ENCODE measurements around the gene KNTC1. TPM values are rescaled to one million over a fixed set of nuclear protein-coding genes. Genes with fewer than 3 reads are reported as not detected.

Gene KNTC1
- total and polyA plus RNA-seq, 10 donors, result 13.4 to 46.1 (median 25.7) TPM

DNA sequence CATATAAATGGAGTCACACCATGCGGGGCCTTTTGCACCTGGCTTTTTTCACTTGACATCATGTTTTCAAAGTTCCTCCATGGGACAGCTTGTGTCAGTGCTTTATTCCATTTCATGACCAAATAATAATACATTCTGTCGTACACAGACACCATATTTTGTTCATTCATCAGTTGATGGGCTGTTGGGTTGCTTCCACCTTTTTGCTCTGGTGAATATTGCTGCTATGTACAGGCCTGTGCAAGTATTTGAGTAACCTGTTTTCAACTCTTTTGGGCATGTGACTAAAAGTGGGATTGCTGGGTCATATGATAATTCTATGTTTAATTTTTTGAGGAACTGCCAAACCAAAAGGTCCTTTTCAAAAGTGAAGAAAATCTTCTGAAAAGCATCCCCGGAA is 129.2 kb downstream of the KNTC1 start:
- H3K9me3 ChIP-seq, result no peaks in the 10 kb centered on the region
- no peaks in the 10 kb centered on the region for H3K36me3 ChIP-seq
- no peak overlapping the region for H3K4me3 ChIP-seq
- H3K27ac ChIP-seq, result no peak overlapping the region
- intact Hi-C loops (cut with DNase I; ENCODE audit: low total_unique reads), result no loop called here
- peaks cover 0 to 8% (median 0%) of the 10 kb centered on the region in 6 donors for H3K4me1 ChIP-seq
- WGBS, 5 donors, result 83 to 90% (median 87%) methylated on average over 3 of the region's 3 CpGs
- no peaks in the 10 kb centered on the region for H3K27me3 ChIP-seq (replicated peaks in 1 of 7)
- TF ChIP-seq, protein P1, sequence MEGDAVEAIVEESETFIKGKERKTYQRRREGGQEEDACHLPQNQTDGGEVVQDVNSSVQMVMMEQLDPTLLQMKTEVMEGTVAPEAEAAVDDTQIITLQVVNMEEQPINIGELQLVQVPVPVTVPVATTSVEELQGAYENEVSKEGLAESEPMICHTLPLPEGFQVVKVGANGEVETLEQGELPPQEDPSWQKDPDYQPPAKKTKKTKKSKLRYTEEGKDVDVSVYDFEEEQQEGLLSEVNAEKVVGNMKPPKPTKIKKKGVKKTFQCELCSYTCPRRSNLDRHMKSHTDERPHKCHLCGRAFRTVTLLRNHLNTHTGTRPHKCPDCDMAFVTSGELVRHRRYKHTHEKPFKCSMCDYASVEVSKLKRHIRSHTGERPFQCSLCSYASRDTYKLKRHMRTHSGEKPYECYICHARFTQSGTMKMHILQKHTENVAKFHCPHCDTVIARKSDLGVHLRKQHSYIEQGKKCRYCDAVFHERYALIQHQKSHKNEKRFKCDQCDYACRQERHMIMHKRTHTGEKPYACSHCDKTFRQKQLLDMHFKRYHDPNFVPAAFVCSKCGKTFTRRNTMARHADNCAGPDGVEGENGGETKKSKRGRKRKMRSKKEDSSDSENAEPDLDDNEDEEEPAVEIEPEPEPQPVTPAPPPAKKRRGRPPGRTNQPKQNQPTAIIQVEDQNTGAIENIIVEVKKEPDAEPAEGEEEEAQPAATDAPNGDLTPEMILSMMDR (IDR thresholded peaks at IDR 0.05 in 8 of 11, conservative IDR thresholded peaks at IDR 0.05 in 3 of 11), result no peak
- TF ChIP-seq POLR2AphosphoS5 (IDR thresholded peaks at IDR 0.05), result no peak
- TF ChIP-seq POLR2A (IDR thresholded peaks at IDR 0.05), result no peak
- no peak for DNase-seq

DNA sequence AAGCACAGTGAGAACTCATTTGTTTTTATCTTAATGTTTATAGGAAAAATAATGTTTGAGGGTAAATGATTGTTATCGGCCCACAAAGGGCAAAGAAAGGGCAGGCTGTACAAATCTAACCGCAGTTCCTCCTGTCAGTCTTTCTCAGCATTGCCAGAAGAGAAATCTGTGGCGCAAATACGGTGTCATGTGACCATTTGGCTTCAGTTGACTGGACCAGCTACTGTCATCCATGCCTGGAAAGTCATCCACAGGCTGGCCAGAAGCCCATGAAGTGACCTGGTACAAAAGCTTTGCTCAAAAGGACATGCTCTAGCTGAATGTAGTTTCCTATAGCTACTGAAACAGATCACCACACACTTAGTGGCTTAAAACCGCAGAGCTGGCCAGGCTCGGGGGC is 132.5 kb downstream of the KNTC1 start:
- Histone ChIP-seq H3K4me1 (peaks cover 0 to 8% (median 0%) of the 10 kb centered on the region in 6 donors), H3K9me3 (no peaks in the 10 kb centered on the region), H3K36me3 (no peaks in the 10 kb centered on the region), H3K27ac (no peak overlapping the region), H3K4me3 (no peak overlapping the region), H3K27me3 (replicated peaks in 1 of 7) (no peaks in the 10 kb centered on the region)
- DNase-seq, result no peak
- TF ChIP-seq, protein P1 (IDR thresholded peaks at IDR 0.05 in 8 of 11, conservative IDR thresholded peaks at IDR 0.05 in 3 of 11), result no peak
- peak in 1 of 3 donors; percentile 6 for TF ChIP-seq POLR2AphosphoS5 (IDR thresholded peaks at IDR 0.05)
- WGBS, 5 donors, result 49 to 70% (median 50%) methylated on average over 6 of the region's 6 CpGs
- intact Hi-C loops (cut with DNase I; ENCODE audit: low total_unique reads), result no loop called here

DNA sequence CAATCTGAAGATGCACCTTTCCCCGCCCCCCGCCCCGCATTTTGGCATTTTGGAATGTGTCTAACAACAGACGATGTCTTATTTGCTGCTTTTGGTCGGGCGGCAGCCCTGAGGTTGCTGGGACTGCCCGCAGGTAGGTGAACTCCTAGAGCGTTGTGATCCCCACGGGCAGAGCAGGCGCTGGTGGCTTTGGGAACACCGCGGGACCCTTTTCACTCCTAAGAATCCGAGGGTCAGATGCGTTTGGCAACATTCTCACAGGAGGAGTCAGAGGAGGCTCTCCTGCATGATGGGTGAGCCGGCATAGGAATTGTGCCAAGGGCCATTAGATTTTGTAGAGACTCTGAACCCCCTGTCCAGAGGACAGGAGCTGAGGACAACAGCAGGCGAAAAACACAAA is 134.2 kb downstream of the KNTC1 start:
- DNase-seq, result no peak
- WGBS, 5 donors, result 84 to 94% (median 89%) methylated on average over 6 to 16 of the region's 16 CpGs

DNA sequence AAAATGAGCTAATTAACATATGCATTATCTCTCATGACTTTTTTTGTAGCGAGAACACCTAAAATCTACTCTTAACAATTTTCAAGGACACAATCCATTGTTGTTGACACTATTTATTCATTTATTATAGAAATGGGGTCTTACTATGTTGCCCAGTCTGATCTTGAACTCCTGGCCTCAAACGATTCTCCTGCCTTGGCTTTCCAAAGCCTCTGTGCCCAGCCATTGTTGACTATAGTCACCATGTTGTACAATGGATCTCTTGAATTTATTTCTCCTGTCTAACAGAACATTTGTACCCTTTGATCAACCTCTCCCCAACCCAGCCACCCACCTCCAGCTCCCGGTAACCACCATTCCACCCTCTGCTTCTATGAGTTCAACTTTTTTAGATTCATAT is 134.9 kb downstream of the KNTC1 start:
- H3K9me3 ChIP-seq, result no peaks in the 10 kb centered on the region
- TF ChIP-seq POLR2A (IDR thresholded peaks at IDR 0.05) (no peak), POLR2AphosphoS5 (IDR thresholded peaks at IDR 0.05) (no peak)
- TF ChIP-seq, protein P1 (IDR thresholded peaks at IDR 0.05 in 8 of 11, conservative IDR thresholded peaks at IDR 0.05 in 3 of 11), result no peak
- H3K27ac ChIP-seq, result no peak overlapping the region
- WGBS, 5 donors, result 94 to 98% (median 96%) methylated on average over 3 of the region's 3 CpGs
- H3K4me1 ChIP-seq, result peaks cover 0 to 8% (median 0%) of the 10 kb centered on the region in 6 donors
- no peak for DNase-seq
- no peaks in the 10 kb centered on the region for H3K27me3 ChIP-seq (replicated peaks in 1 of 7)
- H3K4me3 ChIP-seq, result no peak overlapping the region
- intact Hi-C loops (cut with DNase I; ENCODE audit: low total_unique reads), result no loop called here
- H3K36me3 ChIP-seq, result no peaks in the 10 kb centered on the region

More for the DNA sequence above, 134.2 kb downstream of the KNTC1 start:
- no peak overlapping the region for H3K27ac ChIP-seq
- H3K27me3 ChIP-seq (replicated peaks in 1 of 7), result no peaks in the 10 kb centered on the region
- no peaks in the 10 kb centered on the region for H3K36me3 ChIP-seq
- intact Hi-C loops (cut with DNase I; ENCODE audit: low total_unique reads), result no loop called here
- no peak overlapping the region for H3K4me3 ChIP-seq
- peaks cover 0 to 8% (median 0%) of the 10 kb centered on the region in 6 donors for H3K4me1 ChIP-seq
- H3K9me3 ChIP-seq, result no peaks in the 10 kb centered on the region
- TF ChIP-seq, protein P1 (IDR thresholded peaks at IDR 0.05 in 8 of 11, conservative IDR thresholded peaks at IDR 0.05 in 3 of 11), result no peak
